ENCODE measurements around the gene KRTAP1-1. TPM values are rescaled to one million over a fixed set of nuclear protein-coding genes. Genes with fewer than 3 reads are reported as not detected.
A peak's percentile ranks its signal among the peaks of the same experiment; 100 is the strongest.
"Not testable (repeated sequence)": the region's sequence is repeated elsewhere in the genome, so short reads cannot be mapped to it uniquely, and the experiment has no call there.

The KRTAP1-1 gene
- polyA plus RNA-seq, 2 of the 4 experiments (the other 2 are of a cell fraction), result not detected

GRCh38 chr17:41065829-41066624 is 24.8 kb upstream of the KRTAP1-1 start, which contains the start of gene KRTAP2-4 (continued):
- TF ChIP-seq ESRRA (IDR thresholded peaks at IDR 0.05; ENCODE audit: borderline replicate concordance, low read length) (no peak), JUNB (IDR thresholded peaks at IDR 0.05) (0 out of 2 replicates have a peak, but pooled peaks have one; percentile 16), EHMT2 (IDR thresholded peaks at IDR 0.05; ENCODE audit: low read depth) (no peak), SREBF2 (IDR thresholded peaks at IDR 0.05) (no peak), CTCF (IDR thresholded peaks at IDR 0.05) (no peak), RARB (CRISPR knock-in tag; IDR thresholded peaks at IDR 0.05) (no peak), PBX3 (IDR thresholded peaks at IDR 0.05) (no peak), REST (IDR thresholded peaks at IDR 0.05) (no peak), CEBPB (IDR thresholded peaks at IDR 0.05) (peak in 1 of 2 experiments; percentile 61; a peak in 2 of 4 replicates), CHD2 (IDR thresholded peaks at IDR 0.05; ENCODE audit: low read length, partially characterized antibody) (no peak), NFE2L2 (conservative IDR thresholded peaks at IDR 0.05; ENCODE audit: low read length) (no peak), KDM5A (IDR thresholded peaks at IDR 0.05) (no peak), FOXS1 (CRISPR knock-in tag; IDR thresholded peaks at IDR 0.05) (no peak), RAD21 (conservative IDR thresholded peaks at IDR 0.05 in 1 of 2, IDR thresholded peaks at IDR 0.05 in 1 of 2) (no peak), POLR2AphosphoS2 (conservative IDR thresholded peaks at IDR 0.05; ENCODE audit: low read length) (no peak), RCOR1 (IDR thresholded peaks at IDR 0.05; ENCODE audit: low read depth, low read length) (no peak), RNF2 (IDR thresholded peaks at IDR 0.05; ENCODE audit: borderline replicate concordance, low read depth) (no peak), JUN (IDR thresholded peaks at IDR 0.05) (no peak)

- H3K4me2 ChIP-seq; H3K27ac ChIP-seq; POLR2A ChIA-PET; ATAC-seq; FAIRE-seq; H3K4me3 ChIP-seq; H3K9me3 ChIP-seq; DNase-seq (ENCODE audit: low read depth in 1 of 2, low spot score in 1 of 2): not testable (repeated sequence)
- WGBS (ENCODE audit: missing lambda C conversion rate), result 65% methylated on average over 7 of the region's 16 CpGs
- peaks cover 24% of the 10 kb centered on the region for H3K4me1 ChIP-seq
- CTCF ChIA-PET, result interaction anchor here (1.0 to 1.4 kb wide), 2 partner anchors 485 to 598 kb away, joined by 3 to 4 read pairs; no protein-coding TSS in a partner anchor
These were observed 23.9 kb upstream of the KRTAP1-1 start for GRCh38 chr17:41065016-41065689.

All from A549 (cell line).